ENCODE results near the gene GABBR2.

Gene GABBR2

GRCh38 chr9:98472216-98472615 is 236.5 kb downstream of the GABBR2 start:
- TF ChIP-seq, protein P1, sequence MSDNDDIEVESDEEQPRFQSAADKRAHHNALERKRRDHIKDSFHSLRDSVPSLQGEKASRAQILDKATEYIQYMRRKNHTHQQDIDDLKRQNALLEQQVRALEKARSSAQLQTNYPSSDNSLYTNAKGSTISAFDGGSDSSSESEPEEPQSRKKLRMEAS (IDR thresholded peaks at IDR 0.05) = no peak
- TF ChIP-seq REST (IDR thresholded peaks at IDR 0.05; ENCODE audit: low read depth) = peak; percentile 75

- no peak for TF ChIP-seq TAF1 (IDR thresholded peaks at IDR 0.05; ENCODE audit: low read depth)
- no peak for TF ChIP-seq YY1 (IDR thresholded peaks at IDR 0.05; ENCODE audit: low read depth)
- TF ChIP-seq, protein P1 (IDR thresholded peaks at IDR 0.05) = no peak
- TF ChIP-seq EGR1 (IDR thresholded peaks at IDR 0.05) = no peak
- no peak for TF ChIP-seq EP300 (IDR thresholded peaks at IDR 0.05; ENCODE audit: borderline replicate concordance)
- no peak for TF ChIP-seq REST (IDR thresholded peaks at IDR 0.05; ENCODE audit: low read depth)
- no peak for TF ChIP-seq CEBPB (IDR thresholded peaks at IDR 0.05)
- TF ChIP-seq CREB1 (IDR thresholded peaks at IDR 0.05; ENCODE audit: low read depth) = no peak
These were observed 237.6 kb downstream of the GABBR2 start for GRCh38 chr9:98471185-98471584.

DNA sequence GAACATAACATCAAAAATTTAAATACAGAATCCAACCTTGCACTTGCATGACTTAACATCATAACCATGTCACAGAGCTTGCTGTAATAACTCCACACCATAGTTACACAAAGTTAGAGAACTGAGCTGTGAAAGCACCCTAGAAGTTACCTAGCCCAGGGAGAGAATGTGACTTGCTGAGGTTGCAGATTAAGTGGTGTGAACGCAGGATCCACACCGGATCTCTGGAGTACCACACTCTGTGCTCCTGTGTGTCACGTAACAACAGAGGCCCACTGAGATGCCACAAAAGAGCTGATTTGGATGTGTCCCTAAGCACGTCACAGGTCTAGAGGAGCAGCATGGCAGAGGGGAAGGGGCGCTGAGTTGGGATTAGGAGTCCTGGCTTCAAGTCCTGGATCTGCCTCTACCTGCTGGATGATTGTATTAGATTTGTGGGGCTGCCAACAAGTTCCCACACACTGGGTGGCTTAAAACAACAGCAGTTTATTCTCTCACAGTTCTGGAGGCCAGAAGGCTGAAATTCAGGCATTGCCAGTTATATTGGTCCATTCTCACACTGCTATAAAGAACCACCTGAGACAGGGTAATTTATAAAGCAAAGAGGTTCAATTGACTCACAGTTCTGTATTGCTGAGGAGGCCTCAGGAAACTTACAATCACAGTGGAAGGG is 240.0 kb downstream of the GABBR2 start:
- TF ChIP-seq CEBPB (IDR thresholded peaks at IDR 0.05) = no peak
- no peak for TF ChIP-seq TEAD4 (IDR thresholded peaks at IDR 0.05)
- no peak for TF ChIP-seq EGR1 (IDR thresholded peaks at IDR 0.05)
- no peak for TF ChIP-seq USF1 (IDR thresholded peaks at IDR 0.05)
- no peak for TF ChIP-seq ZBTB7A (IDR thresholded peaks at IDR 0.05; ENCODE audit: low read depth)
- TF ChIP-seq YY1 (IDR thresholded peaks at IDR 0.05; ENCODE audit: low read depth) = no peak
- TF ChIP-seq REST (IDR thresholded peaks at IDR 0.05; ENCODE audit: low read depth) = no peak
- no peak for TF ChIP-seq FOXM1 (IDR thresholded peaks at IDR 0.05; ENCODE audit: borderline replicate concordance, low read depth)
- TF ChIP-seq TAF1 (IDR thresholded peaks at IDR 0.05; ENCODE audit: low read depth) = no peak
- TF ChIP-seq CREB1 (IDR thresholded peaks at IDR 0.05; ENCODE audit: low read depth) = no peak
- TF ChIP-seq RAD21 (IDR thresholded peaks at IDR 0.05; ENCODE audit: low read depth) = no peak
- TF ChIP-seq, protein P1 (IDR thresholded peaks at IDR 0.05) = no peak
- no peak for TF ChIP-seq EP300 (IDR thresholded peaks at IDR 0.05; ENCODE audit: borderline replicate concordance)
- no peak for TF ChIP-seq TCF12 (IDR thresholded peaks at IDR 0.05; ENCODE audit: low read depth)
- TF ChIP-seq NFIC (IDR thresholded peaks at IDR 0.05) = no peak

GRCh38 chr9:98465799-98466198 is 242.9 kb downstream of the GABBR2 start:
- TF ChIP-seq CREB1 (IDR thresholded peaks at IDR 0.05; ENCODE audit: low read depth) (no peak), TAF1 (IDR thresholded peaks at IDR 0.05; ENCODE audit: low read depth) (no peak), USF1 (IDR thresholded peaks at IDR 0.05) (no peak), NFIC (IDR thresholded peaks at IDR 0.05) (no peak), EP300 (IDR thresholded peaks at IDR 0.05; ENCODE audit: borderline replicate concordance) (no peak), TEAD4 (IDR thresholded peaks at IDR 0.05) (no peak), RAD21 (IDR thresholded peaks at IDR 0.05; ENCODE audit: low read depth) (no peak), REST (IDR thresholded peaks at IDR 0.05; ENCODE audit: low read depth) (no peak), CEBPB (IDR thresholded peaks at IDR 0.05) (no peak), YY1 (IDR thresholded peaks at IDR 0.05; ENCODE audit: low read depth) (no peak), ZBTB7A (IDR thresholded peaks at IDR 0.05; ENCODE audit: low read depth) (no peak), FOXM1 (IDR thresholded peaks at IDR 0.05; ENCODE audit: borderline replicate concordance, low read depth) (no peak), EGR1 (IDR thresholded peaks at IDR 0.05) (no peak), TCF12 (IDR thresholded peaks at IDR 0.05; ENCODE audit: low read depth) (no peak)
- TF ChIP-seq, protein P1 (IDR thresholded peaks at IDR 0.05) = no peak
